NCI-H2196 (cell line): Measurements from ENCODE around the gene DYNLL2.
A peak's percentile ranks its signal among the peaks of the same experiment; 100 is the strongest.
"Not testable (repeated sequence)": the region's sequence is repeated elsewhere in the genome, so short reads cannot be mapped to it uniquely, and the experiment has no call there.

Source experiments
- DNase-seq: peaks from one replicate; lab custom pipeline; 2025; ENCODE audit not compliant: unreplicated experiment; lab: John Stamatoyannopoulos, UW

The DYNLL2 gene

DNA sequence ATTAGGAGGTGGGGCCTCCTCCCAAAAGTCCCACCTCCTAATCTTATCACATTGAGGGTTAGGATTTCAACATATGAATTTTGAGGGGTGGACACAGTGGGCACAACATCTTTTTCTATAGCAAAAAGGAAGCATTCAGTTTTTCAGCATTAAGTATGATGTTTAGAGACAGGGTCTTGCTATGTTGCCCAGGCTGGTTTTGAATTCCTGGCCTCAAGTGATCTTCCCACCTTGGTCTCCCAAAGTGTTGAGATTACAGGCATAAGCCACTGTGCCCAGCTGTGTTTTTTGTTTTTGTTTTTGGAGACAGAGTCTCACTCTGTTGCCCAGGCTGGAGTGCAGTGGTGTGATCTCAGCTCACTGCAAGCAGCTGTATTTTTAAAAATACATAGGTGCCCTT, 18.7 kb downstream of the DYNLL2 start:
- DNase-seq: not testable (repeated sequence)

DNA sequence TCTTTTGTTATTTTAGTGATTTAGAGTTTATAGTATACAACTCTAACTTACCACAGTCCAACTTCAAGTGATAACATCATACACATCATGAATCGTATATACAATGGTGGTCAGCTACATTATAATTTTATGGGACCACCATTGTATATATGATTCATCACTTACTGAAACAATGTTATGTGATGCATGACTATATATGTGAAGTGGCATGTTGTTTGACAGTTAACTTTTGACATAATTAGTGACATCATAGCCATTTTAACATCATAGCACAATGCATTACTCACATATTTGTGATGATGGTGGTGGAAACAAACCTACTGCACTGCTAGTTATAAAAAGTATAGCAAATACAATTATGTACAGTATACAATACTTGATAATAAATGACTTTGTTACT, 21.9 kb downstream of the DYNLL2 start:
- no peak for DNase-seq

DNA sequence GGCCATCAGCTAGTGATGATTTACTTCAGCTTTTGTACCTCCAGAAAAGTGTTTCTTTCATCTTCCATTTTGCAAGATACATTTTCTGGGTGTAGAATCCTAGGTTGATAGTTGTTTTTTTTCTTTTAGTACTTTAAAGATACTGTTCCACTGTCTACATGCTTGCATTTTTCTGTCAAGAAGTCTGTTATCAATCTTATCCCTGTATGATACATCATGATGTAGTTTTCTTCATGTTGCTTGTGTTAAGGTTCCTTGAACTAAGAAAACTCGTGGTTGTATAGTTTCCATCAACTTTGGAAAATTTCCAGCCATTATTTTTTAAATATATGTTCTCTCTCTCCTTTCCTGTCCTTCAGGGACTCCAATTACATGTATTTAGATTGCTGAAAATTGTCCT, 24.1 kb downstream of the DYNLL2 start:
- DNase-seq: no peak

DNA sequence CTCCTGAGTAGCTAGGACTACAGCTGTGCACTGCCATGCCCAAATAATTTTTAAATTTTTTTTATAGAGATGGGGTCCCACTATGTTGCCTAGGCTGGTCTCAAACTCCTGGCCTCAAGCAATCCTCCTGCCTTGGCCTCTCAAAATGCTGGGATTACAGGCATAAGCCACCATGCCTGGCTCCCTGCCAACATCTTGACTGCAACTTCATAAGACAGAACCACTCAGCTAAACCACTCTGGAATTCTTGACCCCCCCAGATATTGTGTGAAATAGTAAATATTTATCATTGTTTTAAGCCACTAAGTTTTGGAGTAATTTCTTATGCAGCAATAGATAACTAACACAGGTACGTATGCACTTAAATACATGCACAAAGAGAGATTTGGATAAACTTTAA, 26.0 kb downstream of the DYNLL2 start:
- DNase-seq: no peak

DNA sequence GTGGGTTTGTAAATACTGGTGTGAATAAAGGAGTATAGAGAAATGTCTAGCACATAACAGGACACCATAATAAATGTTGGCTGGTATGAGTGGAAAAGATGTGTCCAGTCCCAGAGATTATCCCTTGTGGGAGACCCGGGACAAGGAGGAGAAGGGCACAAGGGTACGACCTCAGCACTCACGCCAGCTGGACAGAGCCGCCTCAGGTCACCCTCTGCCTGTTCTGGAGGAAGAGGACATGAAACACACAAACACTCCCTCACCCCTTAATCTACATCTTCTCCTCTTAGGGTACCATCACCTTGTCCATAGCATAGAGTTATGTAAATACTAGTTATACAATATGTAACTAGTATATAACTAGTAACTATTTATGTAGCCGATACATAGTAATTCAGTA, 26.8 kb downstream of the DYNLL2 start:
- DNase-seq: no peak

DNA sequence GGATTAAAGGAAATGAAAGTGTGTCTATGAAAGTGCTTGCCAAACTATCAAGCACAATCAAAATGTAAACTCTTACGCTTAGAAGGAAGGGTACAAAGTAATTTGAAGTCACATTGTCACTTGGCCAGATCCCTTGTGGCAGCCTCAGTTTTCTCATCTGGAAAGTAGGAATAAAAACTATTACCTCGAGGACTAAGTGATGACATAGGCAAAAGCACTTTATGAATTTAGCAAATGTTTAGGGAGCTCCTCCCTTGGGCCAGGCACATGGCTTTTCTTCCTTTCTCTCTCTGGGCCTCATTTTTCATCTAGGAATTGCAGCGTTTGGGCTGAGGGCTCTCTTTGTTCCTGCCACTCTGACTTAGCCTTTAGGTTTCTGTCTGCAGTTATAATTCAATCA, 28.5 kb downstream of the DYNLL2 start:
- DNase-seq: no peak

DNA sequence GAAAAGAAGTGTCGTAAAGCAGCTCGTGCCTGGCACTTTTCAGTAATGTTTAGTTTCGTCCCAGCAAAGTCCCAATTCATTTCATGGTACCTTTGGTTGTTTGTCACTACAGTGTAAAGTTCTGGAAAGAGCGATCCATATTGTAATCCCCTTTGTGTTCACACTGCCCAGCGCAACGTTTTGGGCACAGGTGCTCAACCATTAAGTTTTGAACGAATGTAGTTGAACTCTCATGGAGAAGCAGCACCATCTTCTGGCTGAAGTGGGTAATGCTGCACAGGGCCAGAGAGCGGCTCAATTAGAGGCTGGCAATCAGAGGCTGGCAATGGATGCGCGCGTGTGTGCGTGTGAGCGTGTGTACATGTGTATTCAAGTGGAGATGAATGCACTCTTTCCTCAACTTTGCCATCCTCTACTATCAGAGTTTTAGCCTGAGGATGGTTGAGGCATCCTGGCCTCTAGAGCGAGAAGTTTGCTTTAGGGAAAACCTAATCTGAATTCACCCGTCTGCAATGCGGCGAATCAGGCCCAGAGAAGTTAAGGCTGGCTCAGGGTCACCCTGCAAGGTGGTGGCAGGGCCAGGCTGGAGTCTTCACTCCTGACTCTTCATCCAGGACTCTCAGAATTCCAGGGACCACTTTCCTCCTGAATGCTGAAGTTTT, 29.9 kb downstream of the DYNLL2 start:
- DNase-seq: peak; percentile 84

DNA sequence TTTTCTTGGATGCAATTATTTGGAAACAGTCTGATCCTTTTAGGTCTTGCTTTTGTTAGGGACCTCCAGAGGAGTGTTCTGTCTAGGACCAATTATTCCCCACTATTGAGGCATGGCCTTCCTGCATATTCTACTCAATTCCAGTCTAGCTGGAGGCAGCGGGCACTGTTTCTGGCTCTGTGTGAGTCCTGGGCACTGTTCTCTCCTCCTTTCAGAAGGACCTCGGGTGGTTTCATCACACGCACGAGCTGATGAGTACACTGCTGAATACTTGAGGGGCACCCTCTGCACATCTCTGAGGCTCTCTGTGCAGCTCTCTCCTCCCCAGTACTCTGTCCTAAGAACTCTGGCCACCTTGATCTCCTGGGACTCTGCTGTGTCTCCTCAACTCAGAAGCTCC, 30.7 kb downstream of the DYNLL2 start:
- no peak for DNase-seq

DNA sequence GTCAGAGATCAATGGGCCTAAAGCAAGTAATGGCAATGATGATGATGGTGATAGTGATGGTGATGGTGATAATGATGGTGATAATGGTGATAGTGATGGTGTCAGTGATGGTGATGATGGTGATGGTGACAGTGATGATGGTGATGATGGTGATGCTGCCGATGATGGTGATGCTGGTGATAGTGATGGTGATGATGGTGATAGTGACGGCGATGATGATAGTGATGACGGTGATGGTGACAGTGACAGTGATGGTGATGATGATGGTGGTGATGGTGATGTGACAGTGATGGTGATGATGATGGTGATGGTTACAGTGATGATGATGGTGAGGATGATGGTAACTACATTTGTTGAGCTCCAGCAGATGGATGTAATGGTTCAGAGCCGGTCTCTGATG, 34.2 kb downstream of the DYNLL2 start:
- DNase-seq: no peak

DNA sequence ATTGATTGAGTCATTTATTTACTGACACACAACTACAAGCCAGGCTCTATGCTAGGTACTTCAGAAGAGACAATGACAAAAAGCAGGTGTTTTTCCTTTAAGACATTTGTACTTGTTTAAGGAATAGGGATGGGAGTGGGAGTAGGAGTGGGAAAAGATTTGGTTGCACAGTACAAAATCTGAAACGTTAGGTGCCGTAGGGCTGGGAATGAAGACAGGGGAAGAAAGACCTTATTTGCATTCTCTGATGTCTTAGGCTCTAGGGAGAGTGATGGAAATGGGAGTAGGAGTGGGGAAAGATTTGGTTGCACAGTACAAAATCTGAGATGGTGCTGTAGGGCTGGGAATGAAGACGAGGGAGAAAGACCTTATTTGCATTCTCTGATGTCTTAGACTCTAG, 36.3 kb downstream of the DYNLL2 start:
- DNase-seq: no peak

DNA sequence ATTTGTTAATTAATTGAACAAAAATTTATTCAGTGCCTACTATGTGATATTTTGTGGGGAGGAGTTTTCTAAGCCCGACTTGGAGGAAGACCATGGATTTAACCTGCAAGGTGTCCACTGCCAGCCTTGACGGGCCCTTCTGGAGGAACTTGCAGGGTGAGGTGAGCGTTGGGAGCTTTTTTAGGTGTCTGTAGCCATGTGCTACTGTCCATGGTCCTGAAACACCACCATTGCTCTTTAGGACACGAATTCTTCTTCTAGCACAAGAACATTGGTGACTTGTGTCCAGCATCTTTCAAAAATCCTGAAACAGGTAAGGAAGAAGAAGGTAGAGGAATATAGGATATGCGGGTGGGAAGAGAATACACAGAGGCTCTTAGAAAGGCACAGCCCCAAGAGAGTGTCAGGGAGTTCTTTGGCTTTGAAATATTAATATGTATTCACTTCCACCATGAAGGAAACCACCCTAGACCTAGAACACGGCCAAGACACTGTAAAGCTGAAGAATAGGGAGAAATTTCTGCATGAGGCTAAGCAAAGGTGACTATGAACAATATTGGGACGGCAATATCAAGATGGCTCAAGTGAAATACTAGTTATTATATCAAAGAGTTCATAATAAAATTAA, 37.1 kb downstream of the DYNLL2 start:
- no peak for DNase-seq

DNA sequence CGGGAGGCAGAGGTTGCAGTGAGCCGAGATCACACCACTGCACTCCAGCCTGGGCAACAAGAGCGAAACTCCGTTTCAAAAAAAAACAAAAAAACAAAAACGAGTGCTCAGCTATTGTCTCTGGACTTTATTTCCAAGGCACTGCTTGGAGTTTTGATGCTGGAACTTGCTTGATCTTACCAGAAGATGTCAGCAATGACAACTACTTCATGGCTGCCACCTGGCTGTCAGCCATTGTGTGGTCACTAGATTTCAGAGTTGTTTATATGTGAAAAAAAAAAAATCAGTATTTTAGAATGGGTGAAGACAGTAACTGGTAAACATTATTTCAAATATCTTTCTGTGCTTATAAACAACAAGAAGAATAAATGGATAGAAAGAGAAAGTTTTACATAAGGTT, 38.7 kb downstream of the DYNLL2 start:
- peak; percentile 56 for DNase-seq

DNA sequence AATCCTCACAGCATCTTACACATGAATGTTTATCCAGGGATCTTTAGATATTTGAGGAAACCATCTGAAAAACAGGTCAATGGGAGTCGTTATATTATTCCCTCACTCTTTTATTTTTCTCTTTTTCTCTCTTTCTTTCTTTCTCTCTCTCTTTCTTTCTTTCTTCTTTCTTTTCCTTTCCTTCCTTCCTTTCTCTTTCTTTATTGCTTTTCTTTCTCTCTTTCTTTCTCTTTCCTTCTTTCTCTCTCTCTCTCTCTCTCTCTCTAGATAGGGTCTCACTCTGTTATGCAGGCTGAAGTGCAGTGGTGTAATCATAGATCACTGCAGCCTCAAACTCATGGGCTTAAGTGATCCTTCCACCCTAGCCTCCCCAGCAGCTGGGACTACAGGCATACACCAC, 44.6 kb downstream of the DYNLL2 start:
- no peak for DNase-seq

DNA sequence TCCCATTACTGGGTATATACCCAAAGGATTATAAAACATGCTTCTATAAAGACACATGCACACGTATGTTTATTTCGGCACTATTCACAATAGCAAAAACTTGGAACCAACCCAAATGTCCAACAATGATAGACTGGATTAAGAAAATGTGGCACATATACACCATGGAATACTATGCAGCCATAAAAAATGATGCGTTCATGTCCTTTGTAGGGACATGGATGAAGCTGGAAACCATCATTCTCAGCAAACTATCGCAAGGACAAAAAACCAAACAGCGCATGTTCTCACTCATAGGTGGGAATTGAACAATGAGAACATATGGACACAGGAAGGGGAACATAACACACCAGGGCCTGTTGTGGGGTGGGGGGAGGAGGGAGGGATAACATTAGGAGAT, 49.5 kb downstream of the DYNLL2 start:
- DNase-seq: not testable (repeated sequence)

DNA sequence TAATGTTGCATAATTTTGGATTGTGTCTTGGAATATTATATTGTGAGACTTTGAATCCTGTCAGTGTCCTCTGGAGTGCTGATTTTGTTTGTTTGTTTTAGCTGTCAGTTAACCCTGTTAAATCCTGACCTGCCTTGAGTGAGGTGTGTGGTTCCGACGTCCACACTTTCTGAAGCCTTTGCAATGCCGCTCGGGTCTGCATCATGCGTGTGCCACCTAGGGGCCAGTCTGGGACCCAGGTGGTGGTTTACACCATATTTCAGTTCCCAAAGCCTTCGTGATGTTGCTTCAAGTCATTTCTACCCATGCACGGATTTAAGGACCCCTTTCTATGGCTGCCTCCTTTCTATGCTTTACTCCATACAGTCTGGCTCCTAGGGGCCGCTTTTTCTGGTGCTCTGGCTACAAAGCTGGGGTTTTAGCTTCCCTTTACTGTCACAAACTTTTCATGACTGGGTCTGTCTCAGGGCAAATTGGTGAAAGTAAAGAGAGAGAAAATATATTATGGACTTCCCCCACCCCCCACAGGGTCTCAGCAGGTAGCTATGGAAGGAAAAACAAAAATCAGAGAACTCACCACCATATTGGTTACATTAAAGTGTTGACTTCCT, 53.6 kb downstream of the DYNLL2 start:
- DNase-seq: no peak

DNA sequence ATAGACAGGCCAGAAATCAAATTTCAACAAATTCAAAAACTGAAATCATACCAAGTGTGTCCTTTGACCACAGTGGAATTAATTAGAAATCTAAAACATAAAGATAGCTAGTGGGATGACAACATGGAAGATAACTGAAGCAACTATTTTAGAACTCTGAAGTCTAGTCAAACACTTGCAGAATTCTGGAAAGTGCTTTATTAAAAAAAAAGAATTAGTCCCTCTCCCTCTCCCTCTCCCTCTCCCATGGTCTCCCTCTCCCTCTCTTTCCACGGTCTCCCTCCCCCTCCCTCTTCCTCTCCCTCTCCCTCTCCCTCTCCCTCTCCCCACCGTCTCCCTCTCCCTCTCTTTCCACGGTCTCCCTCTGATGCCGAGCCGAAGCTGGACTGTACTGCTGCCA, 58.3 kb downstream of the DYNLL2 start:
- DNase-seq: no peak

DNA sequence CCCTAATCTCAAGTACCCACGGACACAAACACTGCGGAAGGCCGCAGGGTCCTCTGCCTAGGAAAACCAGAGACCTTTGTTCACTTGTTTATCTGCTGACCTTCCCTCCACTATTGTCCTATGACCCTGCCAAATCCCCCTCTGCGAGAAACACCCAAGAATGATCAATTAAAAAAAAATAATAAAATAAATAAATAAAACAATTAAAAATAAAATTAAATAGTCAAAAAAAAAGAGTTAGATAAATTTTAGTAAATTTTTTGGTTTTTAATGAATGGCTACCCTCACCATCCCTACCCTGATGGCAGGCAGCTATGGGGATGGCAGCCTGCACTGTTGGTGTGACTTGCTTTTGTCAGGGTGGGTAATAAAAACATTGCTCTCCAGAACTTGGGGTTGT, 60.1 kb downstream of the DYNLL2 start:
- not testable (repeated sequence) for DNase-seq

DNA sequence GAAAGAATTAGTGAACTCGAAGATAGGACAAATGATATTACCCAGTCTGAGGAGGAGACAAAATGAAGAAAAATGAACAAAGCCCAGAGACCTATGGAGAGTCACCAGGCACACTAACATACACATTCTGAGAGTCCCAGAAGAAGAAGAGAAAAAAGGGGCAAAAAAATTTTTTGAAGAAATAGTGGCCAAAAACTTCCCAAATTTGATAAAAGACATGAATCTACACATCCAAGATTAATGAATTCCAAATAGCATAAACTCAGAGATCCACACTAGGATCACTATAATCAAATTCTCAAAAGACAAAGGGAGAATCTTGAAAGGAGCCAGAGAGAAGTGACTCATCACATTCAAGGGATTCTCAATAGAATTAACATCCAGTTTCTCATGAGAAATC, 61.6 kb downstream of the DYNLL2 start:
- DNase-seq: no peak
